SK-N-SH (cell line): ENCODE results near the gene ITLN1. TPM values are rescaled to one million over a fixed set of nuclear protein-coding genes. Genes with fewer than 3 reads are reported as not detected.

Experiments
- CTCF ChIA-PET: fragments of 300-600, 350-600 bp; formaldehyde crosslinking; extraction: SDS; loops from one replicate; lab custom pipeline; 2021; lab: Yijun Ruan, JAX
- POLR2A ChIA-PET: fragments of 350-600 bp; sonication (Branson Sonifier 250); formaldehyde crosslinking; extraction: SDS; loops from one replicate; lab custom pipeline; 2020; ENCODE audit warnings: antibody characterized with exemption, inconsistent platforms; lab: Yijun Ruan, JAX
- DNase-seq: peaks from one replicate; pipeline ENCODE4 v3.0.0; 2012
- H2AFZ ChIP-seq: fragments of 200-600 bp; sonication (generic); 2 replicates; pipeline ENCODE4 v1.8.1; 2016; ENCODE audit warnings: antibody characterized with exemption, mild to moderate bottlenecking, low read depth
- H3F3A ChIP-seq: fragments of 200-600 bp; sonication (generic); replicated peaks from 2 replicates; pipeline ENCODE3; 2016; ENCODE audit warnings: antibody characterized with exemption, mild to moderate bottlenecking; ENCODE audit not compliant: insufficient read depth
- H3K27ac ChIP-seq, 2 experiments: fragments of 200-500 bp in 1 of 2; fragments of 200-600 bp in 1 of 2; sonication (Bioruptor generic) in 1 of 2; sonication (generic), shearing (Covaris generic) in 1 of 2; 2 replicates each; pipeline versions ENCODE4 v1.5.1 to v1.6.1; 2014 to 2016; ENCODE audit warnings: low read depth in 2 of 2, inconsistent platforms in 1 of 2, low read length in 1 of 2, mild to moderate bottlenecking in 1 of 2, mixed read lengths in 1 of 2
- H3K27me3 ChIP-seq: fragments of 200-600 bp; sonication (generic), shearing (Covaris generic); 2 replicates; pipeline ENCODE4 v1.6.1; 2016; ENCODE audit warnings: mixed run types; ENCODE audit not compliant: insufficient read depth
- H3K36me3 ChIP-seq, 2 experiments: fragments of 200-500 bp in 1 of 2; fragments of 200-600 bp in 1 of 2; sonication (Bioruptor generic) in 1 of 2; sonication (generic) in 1 of 2; replicated peaks in 1 of 2; 2 replicates each; pipeline versions ENCODE3 to v1.5.1; 2014 to 2016; ENCODE audit warnings: low read length in 1 of 2, mild to moderate bottlenecking in 1 of 2; ENCODE audit not compliant: insufficient read depth in 2 of 2, control insufficient read depth in 1 of 2
- H3K4me1 ChIP-seq, 2 experiments: fragments of 200-500 bp in 1 of 2; fragments of 200-600 bp in 1 of 2; sonication (Bioruptor generic) in 1 of 2; sonication (generic), shearing (Covaris generic) in 1 of 2; 2 replicates each; pipeline versions ENCODE4 v1.5.1 to v1.6.1; 2014 to 2016; ENCODE audit warnings: low read depth in 1 of 2, low read length in 1 of 2, mixed run types in 1 of 2; ENCODE audit not compliant: insufficient read depth in 2 of 2, control insufficient read depth in 1 of 2
- H3K4me2 ChIP-seq: fragments of 200-600 bp; sonication (generic), shearing (Covaris generic); 2 replicates; pipeline ENCODE4 v1.6.1; 2017; ENCODE audit warnings: mixed run types
- H3K4me3 ChIP-seq, 2 experiments: fragments of 200-500 bp in 1 of 2; fragments of 200-600 bp in 1 of 2; sonication (Bioruptor generic) in 1 of 2; sonication (generic), shearing (Covaris generic) in 1 of 2; 2 replicates each; pipeline versions ENCODE4 v1.5.1 to v1.8.1; 2014 to 2016; ENCODE audit warnings: low read depth in 2 of 2, inconsistent platforms in 1 of 2, low read length in 1 of 2, mild to moderate bottlenecking in 1 of 2, mixed read lengths in 1 of 2, moderate library complexity in 1 of 2
- H3K79me2 ChIP-seq: fragments of 200-600 bp; sonication (generic); 2 replicates; pipeline ENCODE4 v1.8.1; 2017; ENCODE audit warnings: mild to moderate bottlenecking; ENCODE audit not compliant: insufficient read depth
- H3K9ac ChIP-seq: fragments of 200-600 bp; sonication (generic); 2 replicates; pipeline ENCODE4 v1.6.1; 2017; ENCODE audit warnings: mixed run types
- H3K9me2 ChIP-seq: fragments of 200-600 bp; sonication (generic); 2 replicates; pipeline ENCODE4 v1.6.1; 2017; ENCODE audit warnings: mixed run types
- H3K9me3 ChIP-seq: fragments of 200-600 bp; sonication (generic); 2 replicates; pipeline ENCODE4 v1.6.1; 2017; ENCODE audit warnings: mixed run types, mild to moderate bottlenecking, moderate library complexity
- H4K20me1 ChIP-seq: fragments of 200-600 bp; sonication (generic); 2 replicates; pipeline ENCODE4 v1.6.1; 2017; ENCODE audit warnings: mild to moderate bottlenecking, mixed run types; ENCODE audit not compliant: insufficient read depth
- ELF1 ChIP-seq: IDR thresholded peaks from 2 replicates; pipeline ENCODE4 v1.4.0; 2012
- EP300 ChIP-seq, 2 experiments: IDR thresholded peaks; 2 replicates each; pipeline versions ENCODE4 v1.4.0 to v1.6.1; 2012; ENCODE audit warnings: borderline replicate concordance in 1 of 2, low read depth in 1 of 2, low read length in 1 of 2
- EZH2phosphoT487 ChIP-seq: fragments of 200-600 bp; sonication (generic); IDR thresholded peaks from 2 replicates; pipeline ENCODE4 v1.6.1; 2017; ENCODE audit warnings: low read depth, mixed run types, mild to moderate bottlenecking, antibody characterized with exemption, moderate library complexity, borderline replicate concordance
- FOSL2 ChIP-seq: IDR thresholded peaks from 2 replicates; pipeline ENCODE4 v1.4.0; 2012; ENCODE audit warnings: low read depth, mild to moderate bottlenecking, moderate library complexity, borderline replicate concordance
- FOXJ3 ChIP-seq: sonication (generic); formaldehyde crosslinking; IDR thresholded peaks from 2 replicates; pipeline ENCODE4 v1.5.1; 2020; ENCODE audit warnings: mild to moderate bottlenecking, missing genetic modification reagents
- FOXM1 ChIP-seq: IDR thresholded peaks from 2 replicates; pipeline ENCODE4 v1.4.0; 2012; ENCODE audit warnings: low read depth, mild to moderate bottlenecking
- GABPA ChIP-seq: IDR thresholded peaks from 2 replicates; pipeline ENCODE4 v1.4.0; 2012; ENCODE audit warnings: low read depth, mild to moderate bottlenecking
- GATA2 ChIP-seq: sonication (generic); formaldehyde crosslinking; IDR thresholded peaks from 2 replicates; pipeline ENCODE4 v1.5.0; 2020; ENCODE audit warnings: mild to moderate bottlenecking, missing genetic modification reagents
- MAX ChIP-seq: IDR thresholded peaks from 2 replicates; pipeline ENCODE4 v1.4.0; 2012; ENCODE audit warnings: low read depth
- NFIC ChIP-seq: IDR thresholded peaks from 2 replicates; pipeline ENCODE4 v1.4.0; 2012; ENCODE audit warnings: borderline replicate concordance
- RCOR1 ChIP-seq: fragments of 150-350 bp; IDR thresholded peaks from 2 replicates; pipeline ENCODE4 v1.6.1; 2017; ENCODE audit warnings: antibody characterized with exemption, low read length
- RFX5 ChIP-seq: IDR thresholded peaks from 2 replicates; pipeline ENCODE4 v1.6.1; 2012; ENCODE audit warnings: mild to moderate bottlenecking, improper control_type of control experiment, low read length
- RXRA ChIP-seq: IDR thresholded peaks from 2 replicates; pipeline ENCODE4 v1.4.0; 2012; ENCODE audit warnings: low read depth, mild to moderate bottlenecking, borderline replicate concordance
- SIN3A ChIP-seq: IDR thresholded peaks from 2 replicates; pipeline ENCODE4 v1.6.1; 2012; ENCODE audit warnings: low read depth, mild to moderate bottlenecking, low read length, moderate library complexity, borderline replicate concordance
- TCF12 ChIP-seq: IDR thresholded peaks from 2 replicates; pipeline ENCODE4 v1.4.0; 2012
- TEAD4 ChIP-seq: IDR thresholded peaks from 2 replicates; pipeline ENCODE4 v1.4.0; 2012; ENCODE audit warnings: mild to moderate bottlenecking, borderline replicate concordance; ENCODE audit not compliant: insufficient read depth
- ZBTB33 ChIP-seq: IDR thresholded peaks from 2 replicates; pipeline ENCODE4 v1.4.0; 2012; ENCODE audit warnings: low read depth, borderline replicate concordance
- WGBS: methylation state at CpG from one replicate; pipeline ENCODE4 v1.1.6; 2017; ENCODE audit warnings: low lambda C conversion rate; 5-methylcytosine and 5-hydroxymethylcytosine counted together
- polyA plus RNA-seq, 3 experiments: library from polyadenylated mRNA; depleted of rRNA; stranded (reverse); fragments of >200 nt; gene quantifications; 2 replicates each; pipeline ENCODE4 v1.2.3, GENCODE V29; 2012
- TF ChIP-seq, protein P1 (sequence below): fragments of 150-350 bp; IDR thresholded peaks from 2 replicates; pipeline ENCODE4 v1.6.1; 2017; ENCODE audit warnings: antibody characterized with exemption, low read length, low read depth, borderline replicate concordance
- TF ChIP-seq, protein P2 (sequence below): IDR thresholded peaks from 2 replicates; pipeline ENCODE4; 2012
- TF ChIP-seq, protein P3 (sequence below): fragments of 200-600 bp; sonication (generic); IDR thresholded peaks from 2 replicates; pipeline ENCODE4 v1.6.1; 2017; ENCODE audit warnings: antibody characterized with exemption, mild to moderate bottlenecking, moderate library complexity

ITLN1 gene
- polyA plus RNA-seq, 1 of the 3 experiments (the other 2 are of a cell fraction), result not detected

- TF ChIP-seq FOXM1 (no peak), RXRA (no peak), RCOR1 (no peak), ELF1 (no peak), RFX5 (no peak), ZBTB33 (no peak), GABPA (no peak), TEAD4 (no peak), FOXJ3 (CRISPR knock-in tag) (no peak), NFIC (no peak), SIN3A (no peak), TCF12 (no peak), FOSL2 (no peak), MAX (no peak), GATA2 (CRISPR knock-in tag) (no peak), EP300 (IDR thresholded peaks at IDR 0.05; ENCODE audit: borderline replicate concordance in 1 of 2, low read depth in 1 of 2, low read length in 1 of 2) (no peak), EZH2phosphoT487 (no peak)
- TF ChIP-seq, protein P1, sequence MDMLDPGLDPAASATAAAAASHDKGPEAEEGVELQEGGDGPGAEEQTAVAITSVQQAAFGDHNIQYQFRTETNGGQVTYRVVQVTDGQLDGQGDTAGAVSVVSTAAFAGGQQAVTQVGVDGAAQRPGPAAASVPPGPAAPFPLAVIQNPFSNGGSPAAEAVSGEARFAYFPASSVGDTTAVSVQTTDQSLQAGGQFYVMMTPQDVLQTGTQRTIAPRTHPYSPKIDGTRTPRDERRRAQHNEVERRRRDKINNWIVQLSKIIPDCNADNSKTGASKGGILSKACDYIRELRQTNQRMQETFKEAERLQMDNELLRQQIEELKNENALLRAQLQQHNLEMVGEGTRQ, result no peak
- TF ChIP-seq, protein P2, sequence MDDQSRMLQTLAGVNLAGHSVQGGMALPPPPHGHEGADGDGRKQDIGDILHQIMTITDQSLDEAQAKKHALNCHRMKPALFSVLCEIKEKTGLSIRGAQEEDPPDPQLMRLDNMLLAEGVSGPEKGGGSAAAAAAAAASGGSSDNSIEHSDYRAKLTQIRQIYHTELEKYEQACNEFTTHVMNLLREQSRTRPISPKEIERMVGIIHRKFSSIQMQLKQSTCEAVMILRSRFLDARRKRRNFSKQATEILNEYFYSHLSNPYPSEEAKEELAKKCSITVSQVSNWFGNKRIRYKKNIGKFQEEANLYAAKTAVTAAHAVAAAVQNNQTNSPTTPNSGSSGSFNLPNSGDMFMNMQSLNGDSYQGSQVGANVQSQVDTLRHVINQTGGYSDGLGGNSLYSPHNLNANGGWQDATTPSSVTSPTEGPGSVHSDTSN, result no peak
- TF ChIP-seq, protein P3, sequence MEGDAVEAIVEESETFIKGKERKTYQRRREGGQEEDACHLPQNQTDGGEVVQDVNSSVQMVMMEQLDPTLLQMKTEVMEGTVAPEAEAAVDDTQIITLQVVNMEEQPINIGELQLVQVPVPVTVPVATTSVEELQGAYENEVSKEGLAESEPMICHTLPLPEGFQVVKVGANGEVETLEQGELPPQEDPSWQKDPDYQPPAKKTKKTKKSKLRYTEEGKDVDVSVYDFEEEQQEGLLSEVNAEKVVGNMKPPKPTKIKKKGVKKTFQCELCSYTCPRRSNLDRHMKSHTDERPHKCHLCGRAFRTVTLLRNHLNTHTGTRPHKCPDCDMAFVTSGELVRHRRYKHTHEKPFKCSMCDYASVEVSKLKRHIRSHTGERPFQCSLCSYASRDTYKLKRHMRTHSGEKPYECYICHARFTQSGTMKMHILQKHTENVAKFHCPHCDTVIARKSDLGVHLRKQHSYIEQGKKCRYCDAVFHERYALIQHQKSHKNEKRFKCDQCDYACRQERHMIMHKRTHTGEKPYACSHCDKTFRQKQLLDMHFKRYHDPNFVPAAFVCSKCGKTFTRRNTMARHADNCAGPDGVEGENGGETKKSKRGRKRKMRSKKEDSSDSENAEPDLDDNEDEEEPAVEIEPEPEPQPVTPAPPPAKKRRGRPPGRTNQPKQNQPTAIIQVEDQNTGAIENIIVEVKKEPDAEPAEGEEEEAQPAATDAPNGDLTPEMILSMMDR, result no peak
- Histone ChIP-seq H4K20me1 (no peaks in the 10 kb centered on the region), H3K27ac (no peak overlapping the region), H3K4me2 (no peak overlapping the region), H3K79me2 (no peaks in the 10 kb centered on the region), H3K27me3 (no peaks in the 10 kb centered on the region; the same call in 1 of the 2 replicates), H3K36me3 (no peaks in the 10 kb centered on the region), H3F3A (no peaks in the 10 kb centered on the region), H3K9me3 (no peaks in the 10 kb centered on the region), H2AFZ (no peak overlapping the region), H3K9me2 (no peaks in the 10 kb centered on the region), H3K4me1 (no peaks in the 10 kb centered on the region), H3K4me3 (no peak overlapping the region), H3K9ac (no peak overlapping the region)
- WGBS, result 10% methylated on average over 5 of the region's 5 CpGs
- CTCF ChIA-PET, result interaction anchor here (1.1 kb wide), 1 partner anchor 19 kb away, joined by 5 read pairs; the partner anchor contains the start of gene ITLN1
- POLR2A ChIA-PET, result no interaction called here
- DNase-seq, result no peak
These were observed 19.6 kb downstream of the ITLN1 start for GRCh38 chr1:160865337-160865736.
